HG03095 (cell line): ENCODE results near the gene CDC42BPB.

ENCODE experiments used
- ATAC-seq: cut with Tn5 transposase; IDR thresholded peaks from one replicate; pipeline ENCODE4 v1.9.1; 2021; ENCODE audit warnings: moderate library complexity; ENCODE audit not compliant: unreplicated experiment

Gene CDC42BPB

DNA sequence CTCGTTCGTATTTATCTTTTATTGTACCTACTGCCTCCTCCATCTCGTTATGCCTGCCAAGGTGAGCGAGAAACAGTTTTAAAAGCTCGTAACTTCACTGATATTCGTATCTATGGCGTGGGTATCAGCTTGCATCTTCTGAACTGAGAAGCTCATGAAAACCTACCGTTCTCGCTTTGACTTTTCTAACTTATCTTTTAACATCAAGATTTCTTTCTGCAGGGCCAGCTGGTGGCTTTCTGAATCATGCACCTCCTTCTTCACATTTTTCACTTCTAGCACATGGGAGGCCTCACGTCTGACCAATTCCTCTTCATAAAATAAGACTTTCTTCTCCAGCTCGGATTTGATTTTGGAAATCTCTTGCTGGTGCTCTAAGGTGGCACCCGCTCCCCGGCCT, 89.0 kb downstream of the CDC42BPB start:
- no peak for ATAC-seq

DNA sequence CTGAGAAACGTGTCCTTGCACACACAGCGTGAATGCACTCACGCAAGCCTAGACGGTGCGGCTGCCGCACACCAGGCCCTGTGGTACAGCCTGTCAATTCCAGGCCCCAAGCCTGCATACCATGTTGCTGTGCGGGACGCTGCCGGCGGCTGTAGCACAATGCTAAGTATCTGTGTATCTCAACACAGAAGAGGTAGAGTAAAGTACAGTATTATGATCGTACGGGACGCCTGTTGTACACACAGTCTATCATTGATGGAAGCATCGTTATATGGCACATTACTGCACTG, 89.9 kb downstream of the CDC42BPB start:
- no peak for ATAC-seq

DNA sequence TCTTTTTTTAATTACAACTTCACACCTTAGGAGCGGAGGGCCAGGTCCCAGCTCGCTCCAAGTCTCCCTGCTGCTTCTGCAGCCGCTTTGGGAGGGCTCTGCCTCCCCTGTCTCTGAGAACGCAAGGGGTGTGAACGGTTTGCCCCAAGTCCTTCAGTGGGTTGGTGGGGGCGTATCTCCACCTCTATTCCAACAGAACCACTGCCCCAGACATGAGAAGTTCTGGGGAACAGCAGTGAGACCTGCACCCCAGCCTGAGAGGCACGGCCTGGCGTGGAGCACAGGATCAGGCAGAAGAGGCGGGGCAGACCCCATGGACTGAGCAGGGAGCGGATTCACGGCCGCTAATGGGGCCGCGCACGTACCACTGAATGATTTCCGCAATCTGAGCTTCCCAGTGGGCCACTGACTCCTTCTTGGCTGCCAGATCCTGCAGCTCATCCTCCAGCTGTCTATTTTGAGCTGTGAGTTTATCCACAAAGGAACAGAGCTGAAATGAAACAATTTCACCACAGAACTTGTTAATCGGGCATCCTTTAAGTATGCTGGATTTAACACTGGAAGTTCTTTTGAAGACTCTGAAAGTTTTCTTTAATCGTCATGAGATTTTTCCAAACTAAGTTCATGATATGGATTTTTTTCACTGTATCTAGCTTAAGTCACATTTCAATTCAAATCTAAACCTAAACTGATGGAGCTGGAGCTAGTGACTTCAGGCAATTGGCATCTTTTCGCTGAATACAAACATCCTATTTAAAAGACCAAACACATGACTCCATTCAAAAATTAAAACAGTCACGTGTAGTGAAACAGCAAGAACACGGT, 90.5 kb downstream of the CDC42BPB start:
- no peak for ATAC-seq

DNA sequence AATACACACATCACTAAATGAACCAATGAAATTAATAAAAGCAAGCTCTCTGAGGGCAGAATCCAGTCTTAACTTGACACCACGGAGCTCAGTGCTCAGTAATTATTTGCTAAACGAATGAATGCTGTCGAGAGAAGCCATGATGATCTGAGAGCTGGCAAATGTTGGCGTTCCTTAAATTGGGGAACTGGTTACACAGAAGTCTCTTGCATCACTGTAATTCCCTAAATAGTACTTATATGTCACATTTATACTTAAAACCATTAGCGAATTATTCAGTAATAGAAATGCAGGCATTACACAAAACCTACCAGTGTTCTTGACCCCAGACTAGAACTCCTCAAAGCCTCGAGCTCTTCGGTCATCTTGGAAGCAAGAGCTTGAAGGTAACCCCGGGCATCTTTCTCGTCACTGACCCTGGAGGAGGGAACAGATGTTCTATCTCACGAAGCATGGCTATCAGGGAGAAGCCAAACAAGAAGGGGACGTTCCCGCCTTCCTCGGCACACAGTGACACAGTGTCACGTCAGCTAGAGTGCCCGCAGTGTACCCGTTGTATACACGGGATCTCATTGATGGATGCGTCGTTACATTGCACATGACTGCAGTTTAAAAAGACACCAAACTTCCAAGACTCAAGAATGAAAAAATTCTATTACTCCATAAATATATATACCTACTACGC, 91.2 kb downstream of the CDC42BPB start:
- no peak for ATAC-seq

DNA sequence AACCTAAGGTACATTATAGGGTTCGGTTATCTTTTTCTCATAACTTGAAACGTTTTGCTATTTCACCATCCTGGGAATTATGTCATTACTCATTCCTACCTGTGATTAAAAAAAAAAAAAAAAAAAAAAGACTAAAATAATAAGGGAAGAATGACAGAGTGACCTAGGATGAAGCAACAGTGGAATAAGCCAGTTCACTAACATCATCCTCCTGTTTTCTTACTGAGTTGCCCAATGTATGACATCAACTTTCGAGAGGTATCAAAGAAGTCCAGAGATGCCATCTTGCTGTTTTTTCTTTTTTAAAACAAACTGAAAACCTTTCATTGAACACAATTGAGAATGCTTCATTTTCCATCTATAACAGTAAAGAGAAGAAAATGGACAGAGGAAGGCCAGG, 92.1 kb downstream of the CDC42BPB start:
- ATAC-seq = no peak

DNA sequence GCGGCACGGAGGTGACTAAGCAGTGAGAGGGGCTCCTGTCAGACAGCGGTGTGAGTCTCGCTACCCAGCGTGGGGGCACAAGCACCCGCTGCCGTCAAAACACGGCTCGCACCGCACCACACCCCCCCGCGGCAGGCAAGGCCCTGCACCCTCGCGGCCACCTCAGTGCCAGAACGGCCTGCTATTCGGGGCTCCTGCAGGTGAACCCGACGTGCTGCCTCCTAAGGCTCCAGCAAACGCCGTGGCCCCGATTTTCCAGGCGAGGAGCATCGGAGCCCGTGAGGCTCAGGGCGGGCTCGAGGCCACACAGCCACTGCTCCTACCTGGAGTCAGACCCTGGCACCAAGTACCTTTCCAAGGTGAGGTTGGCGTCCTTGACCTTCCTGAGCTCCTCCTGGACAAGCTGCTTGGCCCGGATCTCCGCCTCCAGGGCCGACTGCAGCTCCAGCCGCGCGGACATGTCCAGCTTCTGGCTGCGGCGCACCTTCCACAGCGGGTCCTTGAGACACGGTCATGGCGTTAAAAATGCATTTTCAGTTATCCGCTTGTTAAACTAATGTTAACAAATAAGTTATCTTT, 93.1 kb downstream of the CDC42BPB start:
- ATAC-seq = no peak

DNA sequence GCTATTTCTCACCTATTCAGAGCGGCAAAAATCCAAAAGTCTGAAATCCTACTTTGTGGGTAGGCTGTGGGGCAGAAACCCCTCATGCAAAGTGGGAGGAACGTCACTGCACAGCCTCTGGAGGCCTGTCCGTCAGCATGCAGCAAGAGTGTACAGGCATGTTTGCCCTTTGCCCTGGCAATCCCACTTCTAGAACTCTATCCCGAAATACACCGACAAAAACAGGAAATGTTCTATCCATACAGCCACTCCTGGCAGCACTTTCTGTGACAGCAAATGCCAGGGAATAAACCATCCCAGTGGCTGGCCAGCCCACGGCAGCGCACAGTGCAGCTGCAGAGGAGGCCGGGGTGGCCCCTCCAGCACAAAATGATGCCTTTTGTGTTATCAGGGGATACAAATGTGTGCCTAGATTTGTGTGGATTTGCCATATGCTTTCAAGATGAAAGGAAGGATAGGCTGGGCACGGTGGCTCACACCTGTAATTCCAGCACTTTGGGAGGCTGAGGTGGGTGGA, 95.2 kb downstream of the CDC42BPB start:
- ATAC-seq = no peak

DNA sequence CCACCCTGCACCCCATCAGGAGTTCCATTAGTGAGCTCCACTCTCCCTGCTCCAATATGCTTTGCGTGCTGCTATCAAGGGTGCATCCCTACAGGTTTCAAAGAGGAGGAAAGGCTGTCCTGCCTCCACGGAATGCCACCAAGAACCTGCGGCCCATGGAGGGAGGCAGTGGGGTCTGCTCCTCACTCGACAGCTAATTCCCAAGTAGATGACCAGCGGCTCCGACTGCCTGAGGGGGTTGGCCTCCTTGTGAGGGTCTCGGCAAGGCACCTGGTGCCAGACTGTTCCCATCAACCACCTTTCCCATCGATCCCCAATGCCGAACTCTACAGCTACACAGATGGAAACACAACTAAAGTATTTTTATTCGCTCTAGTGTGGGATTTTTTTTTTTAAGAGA, 98.9 kb downstream of the CDC42BPB start:
- no peak for ATAC-seq

DNA sequence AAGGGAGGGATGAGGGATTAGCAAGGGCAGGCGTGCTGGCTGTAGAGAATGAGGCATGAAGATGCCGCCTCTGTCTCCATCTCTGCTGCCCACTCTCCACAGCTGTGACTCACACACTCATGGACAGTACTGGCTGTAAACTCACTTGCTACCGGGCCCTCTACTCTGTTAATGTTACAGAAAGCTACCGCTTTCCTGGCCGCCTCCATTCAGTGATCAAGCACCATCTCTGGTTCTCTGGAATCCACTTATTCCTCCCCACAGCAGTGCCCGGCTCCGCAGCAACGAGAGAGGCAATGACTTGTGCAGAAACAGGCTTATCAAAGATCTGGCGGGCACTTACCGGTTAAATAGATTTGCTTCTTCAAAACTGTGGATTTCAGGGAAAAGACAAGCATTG, 100.1 kb downstream of the CDC42BPB start:
- no peak for ATAC-seq

DNA sequence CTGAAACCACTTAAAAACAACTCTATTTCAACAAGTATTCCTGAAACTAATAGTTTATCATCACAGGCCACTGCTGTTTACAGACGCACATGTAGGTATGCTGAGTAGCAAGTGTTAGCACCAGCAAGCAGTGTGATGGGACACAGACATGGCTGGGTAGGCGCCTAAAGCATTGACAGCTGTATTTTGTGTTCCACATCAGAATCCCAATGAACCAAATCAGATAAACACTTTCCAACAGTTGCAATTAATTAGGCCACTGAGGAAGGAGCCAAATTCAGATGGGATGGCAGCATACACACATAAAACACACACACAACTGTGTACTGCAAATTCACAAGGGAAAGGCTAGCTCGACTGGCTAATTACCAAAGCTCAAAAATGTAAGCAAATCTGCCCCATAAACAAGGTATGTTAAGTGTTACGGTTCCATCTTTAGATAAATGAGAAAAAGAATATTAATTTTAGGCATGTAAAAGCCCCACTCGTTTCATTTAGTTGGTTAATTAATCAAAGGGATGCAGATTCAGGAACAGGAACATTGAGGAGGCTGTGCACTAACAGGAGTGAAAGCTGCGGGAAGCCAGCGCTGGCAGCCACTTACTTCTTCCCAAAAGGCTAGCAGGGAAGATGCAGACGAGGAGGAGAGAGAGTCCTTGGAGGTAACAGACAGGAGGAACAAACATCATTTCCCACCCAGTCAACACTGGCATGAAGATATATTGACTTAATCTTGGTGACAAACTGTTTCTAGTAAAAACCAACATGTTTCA, 101.5 kb downstream of the CDC42BPB start:
- no peak for ATAC-seq

DNA sequence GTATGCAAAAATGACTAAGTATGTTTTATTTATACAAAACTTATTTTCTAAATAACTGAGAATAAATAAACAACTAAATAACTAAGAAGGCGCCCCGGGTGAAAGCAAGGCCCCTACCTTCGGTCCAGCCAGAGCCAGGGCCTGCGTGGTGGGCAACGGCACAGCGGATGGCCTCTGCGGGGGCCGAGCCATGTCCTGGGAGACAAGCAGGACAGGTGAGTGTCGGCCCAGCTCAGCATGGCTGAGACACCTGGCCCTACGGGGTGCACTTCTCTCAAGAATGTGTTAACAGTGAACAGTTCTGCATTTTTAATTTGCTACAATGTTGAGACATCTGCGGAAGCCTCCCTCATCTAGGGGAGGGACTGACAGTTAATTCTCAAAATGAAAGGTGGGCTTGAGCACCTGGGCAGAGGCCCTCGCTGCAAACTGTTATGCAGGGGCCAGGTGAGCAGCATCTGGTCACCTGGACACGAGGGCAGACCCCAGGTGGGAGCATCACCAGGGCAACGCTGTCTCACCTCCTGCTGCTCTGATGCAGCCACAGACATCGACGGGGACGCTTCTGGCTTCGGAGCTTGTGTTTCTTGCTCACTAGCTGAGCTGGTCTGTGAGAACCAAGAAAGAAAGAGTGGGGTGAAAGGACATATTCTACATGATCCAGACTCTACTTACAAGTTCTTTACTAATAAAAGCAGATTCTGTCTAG, 103.1 kb downstream of the CDC42BPB start:
- ATAC-seq = no peak

DNA sequence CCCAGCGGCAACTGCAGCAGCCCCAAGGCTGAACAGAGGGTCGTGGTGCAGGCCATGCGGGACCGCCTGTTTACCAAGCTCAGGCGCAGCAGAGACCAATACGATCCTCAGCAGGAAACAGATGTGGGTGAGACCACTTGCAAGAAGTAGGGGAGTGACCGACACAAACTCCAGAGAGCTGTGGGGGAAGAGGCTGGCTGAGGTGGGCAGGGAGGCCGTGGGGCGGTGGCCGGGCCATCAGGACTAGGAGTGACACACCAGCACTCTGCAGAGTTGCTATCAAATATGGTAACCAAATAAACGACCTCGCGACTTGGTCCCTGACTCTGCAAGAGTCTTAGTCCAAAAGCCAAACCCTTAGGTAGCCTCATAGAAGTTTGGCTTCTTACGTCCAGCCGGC, 104.2 kb downstream of the CDC42BPB start:
- ATAC-seq = no peak

DNA sequence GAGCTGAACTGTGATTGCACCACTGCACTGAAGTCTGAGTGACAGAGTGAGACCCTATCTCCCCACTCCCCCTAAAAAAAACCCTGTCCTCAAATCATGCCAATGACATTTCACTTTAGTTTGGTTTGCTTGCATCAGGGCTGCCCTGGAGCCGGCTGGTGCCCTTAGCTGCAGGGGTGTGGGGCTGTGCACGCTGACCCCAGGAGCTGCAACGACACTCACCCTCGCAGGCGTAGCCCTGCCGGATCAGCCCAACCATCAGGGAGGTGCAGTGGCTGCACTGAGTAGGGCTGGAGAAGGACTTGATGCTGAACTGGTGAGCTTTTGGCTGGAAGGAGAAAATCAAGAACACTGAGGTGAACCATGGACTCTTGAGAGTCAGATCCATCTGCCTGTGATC, 105.1 kb downstream of the CDC42BPB start:
- no peak for ATAC-seq

DNA sequence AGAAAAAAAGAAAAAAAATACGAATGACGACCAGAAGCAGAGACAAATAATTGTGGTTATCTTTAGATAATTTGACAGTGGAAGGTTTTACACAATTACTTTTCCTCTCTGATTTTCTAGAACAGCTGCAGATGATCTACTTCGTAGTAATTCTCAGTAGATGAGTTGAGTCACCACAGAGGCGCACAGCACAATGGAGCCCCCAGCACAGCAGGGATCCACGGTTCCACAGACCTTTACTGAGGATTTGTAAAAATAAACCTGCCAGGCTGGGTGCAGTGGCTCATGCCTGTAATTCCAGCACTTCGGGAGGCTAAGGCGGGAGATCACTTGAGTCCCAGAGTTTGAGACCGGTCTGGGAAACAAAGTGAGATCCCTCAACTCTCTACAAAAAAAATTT, 105.5 kb downstream of the CDC42BPB start:
- ATAC-seq = no peak

DNA sequence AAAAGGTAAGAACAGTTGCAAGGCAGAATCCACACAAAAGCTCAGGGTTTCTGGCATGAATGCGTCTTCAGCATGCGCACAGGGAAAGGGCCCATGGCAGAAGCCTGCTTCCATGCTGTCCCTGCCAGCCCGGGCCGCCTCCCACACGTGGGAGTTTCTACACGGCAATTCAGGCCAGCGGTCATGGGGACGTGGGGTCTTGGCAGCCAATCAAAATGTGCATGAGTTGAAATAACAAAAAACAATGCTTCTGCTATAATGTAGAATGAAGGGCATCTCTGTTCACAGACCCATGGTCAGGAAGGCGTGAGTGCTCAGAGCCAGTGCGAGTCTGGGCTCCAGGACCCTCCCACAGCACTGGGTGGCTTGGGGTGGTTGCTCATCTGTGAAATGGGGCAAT, 106.3 kb downstream of the CDC42BPB start:
- ATAC-seq = no peak

DNA sequence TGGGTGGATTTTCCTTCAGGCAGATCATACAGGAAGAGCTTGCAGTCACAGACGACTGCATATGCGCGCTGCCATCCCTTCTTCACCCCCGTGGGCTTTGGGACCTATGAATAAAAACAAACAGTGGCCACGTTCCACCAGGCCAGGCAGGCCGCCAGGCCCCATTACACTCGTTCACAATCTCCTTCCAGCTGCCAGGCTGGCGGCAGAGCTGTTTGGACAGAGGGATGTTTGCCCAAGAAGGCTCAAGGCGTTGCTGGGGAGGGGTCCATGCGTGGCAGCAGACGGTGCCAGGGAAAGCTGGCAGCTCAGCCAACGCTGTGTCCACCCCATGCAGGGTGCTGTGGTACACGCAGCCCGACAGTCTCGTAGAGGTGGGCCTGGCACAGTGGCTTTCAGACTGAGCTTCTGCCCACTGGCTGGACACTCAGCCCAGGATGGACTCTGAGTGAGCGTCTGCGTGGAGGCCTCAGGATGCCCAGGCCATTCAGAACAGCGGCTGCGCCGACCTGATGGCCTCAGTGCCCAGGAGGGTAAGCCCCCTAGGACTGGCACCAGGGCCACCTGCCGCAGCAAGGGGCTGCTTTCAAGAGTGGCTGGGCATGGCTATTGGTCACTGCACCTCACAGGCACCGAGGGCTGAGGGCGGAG, 107.4 kb downstream of the CDC42BPB start:
- ATAC-seq = no peak

DNA sequence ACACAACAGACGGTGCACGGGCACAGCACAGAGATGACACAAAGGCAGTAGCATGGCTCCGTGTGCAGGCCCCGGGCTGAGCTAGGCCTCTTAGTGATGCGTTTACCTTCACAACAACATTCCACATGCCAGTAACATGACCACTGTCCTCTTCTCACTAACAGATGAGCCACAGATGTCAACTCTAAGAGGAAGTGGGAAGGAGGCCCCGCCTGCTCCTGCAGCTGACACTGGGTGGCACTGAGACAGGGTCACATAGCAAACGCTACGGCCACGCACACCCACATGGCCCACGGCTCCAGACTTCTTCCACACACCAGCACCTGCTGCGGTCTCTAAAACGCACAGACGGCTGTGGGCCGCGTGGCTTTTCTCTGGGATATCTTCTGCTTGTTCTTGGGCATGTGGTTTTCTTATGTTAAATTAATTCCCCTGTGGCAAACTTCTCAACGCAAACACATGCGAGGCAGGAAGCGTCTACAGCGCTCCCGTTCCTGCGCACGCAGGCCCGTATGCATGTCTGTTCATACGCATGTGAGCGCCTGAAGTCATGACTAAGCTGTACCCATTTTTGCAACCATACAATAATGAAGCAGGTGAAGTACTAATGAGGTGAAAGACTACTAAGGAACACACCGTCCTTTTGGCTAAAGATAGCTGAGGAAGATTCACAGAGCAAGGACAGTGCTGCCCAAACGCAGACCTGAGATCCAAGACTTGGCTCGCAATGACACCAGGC, 108.1 kb downstream of the CDC42BPB start:
- ATAC-seq = peak; percentile 49

DNA sequence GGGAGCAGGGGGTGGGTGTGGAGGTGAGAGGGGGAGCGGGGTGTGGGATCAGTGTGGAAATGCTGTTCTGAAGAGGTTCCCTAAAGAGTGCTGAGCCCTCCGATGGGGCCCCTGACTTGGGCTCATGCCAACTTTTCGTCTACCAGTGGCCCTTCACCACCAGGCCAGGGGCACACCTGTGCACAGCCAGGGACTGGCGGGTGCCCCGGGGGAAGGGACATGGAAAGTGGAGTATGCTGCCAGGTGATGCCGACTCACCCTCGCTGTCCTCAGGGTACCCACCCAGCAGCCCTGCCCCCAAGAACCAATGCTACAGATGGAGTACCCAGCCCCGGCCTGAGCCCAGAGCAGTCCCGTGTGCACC, 108.7 kb downstream of the CDC42BPB start:
- no peak for ATAC-seq

DNA sequence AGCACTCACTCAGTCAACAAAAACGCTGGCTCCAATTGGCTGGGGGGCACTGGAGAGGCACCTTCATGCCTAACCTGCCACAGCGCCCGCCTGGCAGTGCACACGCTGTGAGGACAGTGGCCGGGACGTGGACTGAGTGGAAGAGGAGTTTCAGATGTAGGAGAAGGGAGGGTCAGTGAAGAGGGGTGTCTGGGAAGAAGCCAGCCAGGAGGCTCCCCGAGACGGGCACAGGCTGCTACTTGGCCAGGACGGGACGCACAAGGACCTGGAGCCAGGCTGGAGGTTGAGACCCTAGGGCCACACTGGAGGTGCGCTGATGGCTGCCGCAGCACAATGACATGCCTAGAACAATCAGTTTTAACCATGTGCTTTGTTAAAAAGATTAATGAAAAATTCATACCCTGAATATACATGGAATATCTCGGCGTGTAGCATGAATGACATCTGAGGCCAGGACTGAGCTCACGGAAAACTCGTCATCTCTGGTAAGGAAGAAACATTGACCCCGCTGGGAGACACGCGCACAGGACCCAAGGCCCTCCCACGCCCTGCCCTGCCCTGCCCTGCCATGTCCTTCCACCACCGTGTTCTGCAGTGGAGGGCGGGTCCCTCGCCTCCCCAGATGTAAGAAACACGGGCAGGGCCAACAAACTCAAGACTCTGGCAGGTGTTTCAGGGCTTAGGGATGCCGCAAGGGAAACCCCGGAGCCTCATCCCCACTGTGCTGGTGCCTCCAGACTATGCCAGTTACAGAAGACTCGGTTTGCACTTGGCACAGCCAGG, 109.8 kb downstream of the CDC42BPB start:
- ATAC-seq = no peak
